ENCODE data around the gene DNMT3B. TPM values are rescaled to one million over a fixed set of nuclear protein-coding genes. Genes with fewer than 3 reads are reported as not detected.

DNMT3B gene
- total RNA-seq, 4 donors from 2014 or later, result 0.26 to 5.0 (median 1.2) TPM

GRCh38 chr20:32842688-32843524 lies 80.7 kb downstream of the DNMT3B start:
- intact Hi-C loops (cut with DNase I; ENCODE audit: low total_unique reads), result no loop called here
- no peak for DNase-seq
- H3K4me3 ChIP-seq, result no peak overlapping the region
- no peak for TF ChIP-seq POLR2A (IDR thresholded peaks at IDR 0.05)
- TF ChIP-seq CTCF (IDR thresholded peaks at IDR 0.05), result no peak
- H3K27me3 ChIP-seq, result no peaks in the 10 kb centered on the region
- no peaks in the 10 kb centered on the region for H3K36me3 ChIP-seq
- H3K27ac ChIP-seq, result no peak overlapping the region
- H3K9me3 ChIP-seq, result no peaks in the 10 kb centered on the region
- no peaks in the 10 kb centered on the region for H3K4me1 ChIP-seq

- Histone ChIP-seq H3K4me3 (no peak overlapping the region), H3K36me3 (no peaks in the 10 kb centered on the region), H3K27me3 (no peaks in the 10 kb centered on the region), H3K27ac (no peak overlapping the region), H3K9me3 (no peaks in the 10 kb centered on the region), H3K4me1 (no peaks in the 10 kb centered on the region)
- TF ChIP-seq CTCF (IDR thresholded peaks at IDR 0.05), result no peak
- TF ChIP-seq POLR2A (IDR thresholded peaks at IDR 0.05), result no peak
- DNase-seq, result no peak
- intact Hi-C loops (cut with DNase I; ENCODE audit: low total_unique reads), result no loop called here
Observed at GRCh38 chr20:32845786-32846185, 83.6 kb downstream of the DNMT3B start.

- no peak for TF ChIP-seq POLR2A (IDR thresholded peaks at IDR 0.05)
- no peak for TF ChIP-seq CTCF (IDR thresholded peaks at IDR 0.05)
- H3K4me1 ChIP-seq, result no peaks in the 10 kb centered on the region
- no peak for DNase-seq
- H3K27me3 ChIP-seq, result no peaks in the 10 kb centered on the region
- H3K9me3 ChIP-seq, result no peaks in the 10 kb centered on the region
- no peaks in the 10 kb centered on the region for H3K36me3 ChIP-seq
- no peak overlapping the region for H3K27ac ChIP-seq
- intact Hi-C loops (cut with DNase I; ENCODE audit: low total_unique reads), result no loop called here
- no peak overlapping the region for H3K4me3 ChIP-seq
Observed at GRCh38 chr20:32846852-32847251, 84.7 kb downstream of the DNMT3B start.

- Histone ChIP-seq H3K27ac (no peak overlapping the region), H3K9me3 (no peaks in the 10 kb centered on the region), H3K4me3 (no peak overlapping the region), H3K36me3 (no peaks in the 10 kb centered on the region), H3K4me1 (no peaks in the 10 kb centered on the region), H3K27me3 (no peaks in the 10 kb centered on the region)
- no peak for DNase-seq
- intact Hi-C loops (cut with DNase I; ENCODE audit: low total_unique reads), result no loop called here
- TF ChIP-seq POLR2A (IDR thresholded peaks at IDR 0.05), result no peak
- TF ChIP-seq CTCF (IDR thresholded peaks at IDR 0.05), result no peak
Observed at GRCh38 chr20:32847964-32848363, 85.8 kb downstream of the DNMT3B start.

- Histone ChIP-seq H3K9me3 (no peaks in the 10 kb centered on the region), H3K27me3 (no peaks in the 10 kb centered on the region), H3K36me3 (no peaks in the 10 kb centered on the region), H3K27ac (no peak overlapping the region), H3K4me3 (no peak overlapping the region), H3K4me1 (no peaks in the 10 kb centered on the region)
- intact Hi-C loops (cut with DNase I; ENCODE audit: low total_unique reads), result no loop called here
- DNase-seq, result no peak
- TF ChIP-seq CTCF (IDR thresholded peaks at IDR 0.05) (no peak), POLR2A (IDR thresholded peaks at IDR 0.05) (no peak)
Observed at GRCh38 chr20:32848846-32849245, 86.7 kb downstream of the DNMT3B start.

Measured in uterus (tissue), 4 donors.